RWPE2 (cell line): ENCODE measurements around the gene PET100.
A peak's percentile ranks its signal among the peaks of the same experiment; 100 is the strongest.

ENCODE experiments used
- ATAC-seq: fragments of 200-7000 bp; cut with Tn5 transposase; 3 replicates; pipeline ENCODE4 v1.9.1; 2021; ENCODE audit warnings: low read depth
- DNase-seq: peaks from one replicate; pipeline ENCODE4 v3.0.0-alpha.2; 2020; ENCODE audit warnings: low spot score
- H3K27ac ChIP-seq: fragments of 450-650 bp; 2 replicates; pipeline ENCODE4 v1.5.1; 2017; ENCODE audit warnings: mild to moderate bottlenecking; ENCODE audit not compliant: poor library complexity, severe bottlenecking
- H3K27me3 ChIP-seq: fragments of 250-450 bp; sonication (Bioruptor Pico); 2 replicates; pipeline ENCODE4 v1.5.1; 2021; ENCODE audit warnings: mild to moderate bottlenecking, moderate library complexity; ENCODE audit not compliant: insufficient read depth, poor library complexity, severe bottlenecking
- H3K36me3 ChIP-seq: fragments of 250-450 bp; sonication (Bioruptor Pico); 2 replicates; pipeline ENCODE4 v1.5.1; 2020; ENCODE audit warnings: low read depth, mild to moderate bottlenecking, moderate library complexity
- H3K4me1 ChIP-seq: fragments of 250-450 bp; sonication (Bioruptor Pico); 2 replicates; pipeline ENCODE4 v1.5.1; 2021; ENCODE audit warnings: mild to moderate bottlenecking, moderate library complexity; ENCODE audit not compliant: insufficient read depth, poor library complexity, severe bottlenecking
- H3K4me3 ChIP-seq: fragments of 250-450 bp; sonication (Bioruptor Pico); 2 replicates; pipeline ENCODE4 v1.5.1; 2021; ENCODE audit warnings: mild to moderate bottlenecking, moderate library complexity; ENCODE audit not compliant: severe bottlenecking
- H3K9me3 ChIP-seq: fragments of 250-450 bp; sonication (Bioruptor Pico); 2 replicates; pipeline ENCODE4 v1.5.1; 2021; ENCODE audit warnings: mild to moderate bottlenecking, moderate library complexity; ENCODE audit not compliant: severe bottlenecking
- CTCF ChIP-seq: fragments of 450-650 bp; IDR thresholded peaks from one replicate; pipeline ENCODE4 v1.5.1; 2017; ENCODE audit warnings: mild to moderate bottlenecking, moderate library complexity; ENCODE audit not compliant: poor library complexity, severe bottlenecking

Gene PET100

GRCh38 chr19:7595466-7596133 is 34.0 kb upstream of the PET100 start, which contains the start of gene CAMSAP3:
CAMSAP3 (plus strand) TSS chr19:7595863; CDS start chr19:7596003, 140 bp downstream.
- peak within 1 kb of the TSS; percentile 62 for H3K4me3 ChIP-seq
- H3K27me3 ChIP-seq = no peaks in the 10 kb centered on the region
- ATAC-seq = peak; percentile 88
- H3K36me3 ChIP-seq = no peaks in the 10 kb centered on the region
- H3K4me1 ChIP-seq = no peaks in the 10 kb centered on the region
- H3K9me3 ChIP-seq = no peaks in the 10 kb centered on the region
- peak; percentile 48 for DNase-seq
- no peak for TF ChIP-seq CTCF
- H3K27ac ChIP-seq = no peak within 1 kb of the TSS

GRCh38 chr19:7596211-7596937 is 33.2 kb upstream of the PET100 start:
- no peaks in the 10 kb centered on the region for H3K36me3 ChIP-seq
- no peak for ATAC-seq
- no peak overlapping the region for H3K27ac ChIP-seq
- no peak for TF ChIP-seq CTCF
- DNase-seq = no peak
- no peaks in the 10 kb centered on the region for H3K27me3 ChIP-seq
- H3K4me1 ChIP-seq = no peaks in the 10 kb centered on the region
- H3K9me3 ChIP-seq = no peaks in the 10 kb centered on the region
- peak overlapping the region; percentile 62 for H3K4me3 ChIP-seq

- ATAC-seq (no peak), DNase-seq (no peak)
- no peaks in the 10 kb centered on the region for H3K4me1 ChIP-seq
- H3K27me3 ChIP-seq = no peaks in the 10 kb centered on the region
- H3K4me3 ChIP-seq = no peak overlapping the region
- no peaks in the 10 kb centered on the region for H3K9me3 ChIP-seq
- no peak overlapping the region for H3K27ac ChIP-seq
- TF ChIP-seq CTCF = no peak
- H3K36me3 ChIP-seq = no peaks in the 10 kb centered on the region
Measured at GRCh38 chr19:7597689-7598088, 31.9 kb upstream of the PET100 start.

GRCh38 chr19:7598180-7598579 is 31.4 kb upstream of the PET100 start:
- no peak for TF ChIP-seq CTCF
- Histone ChIP-seq H3K9me3 (no peaks in the 10 kb centered on the region), H3K36me3 (no peaks in the 10 kb centered on the region), H3K4me3 (no peak overlapping the region), H3K27ac (no peak overlapping the region), H3K27me3 (no peaks in the 10 kb centered on the region), H3K4me1 (no peaks in the 10 kb centered on the region)
- DNase-seq = no peak
- ATAC-seq = no peak

- no peak overlapping the region for H3K27ac ChIP-seq
- no peak overlapping the region for H3K4me3 ChIP-seq
- ATAC-seq (no peak), DNase-seq (no peak)
- no peak for TF ChIP-seq CTCF
- no peaks in the 10 kb centered on the region for H3K36me3 ChIP-seq
- no peaks in the 10 kb centered on the region for H3K27me3 ChIP-seq
- no peaks in the 10 kb centered on the region for H3K9me3 ChIP-seq
- no peaks in the 10 kb centered on the region for H3K4me1 ChIP-seq
Measured at GRCh38 chr19:7600721-7601120, 28.9 kb upstream of the PET100 start.
